Lung (tissue), 12 donors: ENCODE data around the gene RGS9BP. TPM values are rescaled to one million over a fixed set of nuclear protein-coding genes. Genes with fewer than 3 reads are reported as not detected.

ENCODE experiments used
- ATAC-seq: fragments of 200-7000 bp; cut with Tn5 transposase; one replicate; pipeline ENCODE4 v1.9.1; 2020; ENCODE audit warnings: moderate number of reproducible peaks; ENCODE audit not compliant: insufficient read depth, low FRiP score
- DNase-seq, 3 donors: peaks; one replicate each; pipeline ENCODE4 v3.0.0-alpha.2; 2013 to 2017
- H3K27ac ChIP-seq, 2 donors: one replicate each; pipeline ENCODE4 v1.5.1; 2013; ENCODE audit warnings: mild to moderate bottlenecking in 2 of 2, moderate library complexity in 2 of 2, control low read depth in 1 of 2, inconsistent platforms in 1 of 2, low read depth in 1 of 2, low read length in 1 of 2
- H3K27me3 ChIP-seq, 3 donors: one replicate each; pipeline ENCODE4 v1.5.1; 2013; ENCODE audit warnings: low read length in 2 of 3; ENCODE audit not compliant: control insufficient read depth in 3 of 3, insufficient read depth in 3 of 3
- H3K36me3 ChIP-seq, 4 donors: one replicate each; pipeline ENCODE4 v1.5.1; 2013; ENCODE audit warnings: low read length in 4 of 4, mild to moderate bottlenecking in 1 of 4, moderate library complexity in 1 of 4; ENCODE audit not compliant: control insufficient read depth in 4 of 4, insufficient read depth in 4 of 4
- H3K4me1 ChIP-seq, 5 donors: one replicate each; pipeline ENCODE4 v1.5.1; 2013; ENCODE audit warnings: low read length in 5 of 5, mild to moderate bottlenecking in 2 of 5, moderate library complexity in 1 of 5; ENCODE audit not compliant: control insufficient read depth in 5 of 5, insufficient read depth in 5 of 5
- H3K4me3 ChIP-seq: one replicate; pipeline ENCODE4 v1.5.1; 2013; ENCODE audit warnings: mild to moderate bottlenecking, control low read depth, moderate library complexity
- H3K9ac ChIP-seq, 2 donors: one replicate each; pipeline ENCODE4 v1.5.1; 2013; ENCODE audit warnings: low read length in 2 of 2, control low read depth in 1 of 2; ENCODE audit not compliant: insufficient read depth in 1 of 2
- H3K9me3 ChIP-seq, 4 donors: one replicate each; pipeline ENCODE4 v1.5.1; 2013; ENCODE audit warnings: low read length in 3 of 4, mild to moderate bottlenecking in 1 of 4, moderate library complexity in 1 of 4; ENCODE audit not compliant: control insufficient read depth in 4 of 4, insufficient read depth in 3 of 4
- CTCF ChIP-seq: IDR thresholded peaks from 2 replicates; pipeline ENCODE4 v1.5.1; 2012; ENCODE audit warnings: mild to moderate bottlenecking; ENCODE audit errors: control extremely low read depth, extremely low read depth
- WGBS, 2 donors: extraction: QIAGEN DNeasy Blood & Tissue Kit; methylation state at CpG; one replicate each; pipeline ENCODE4 v1.1.7; 2013; 5-methylcytosine and 5-hydroxymethylcytosine counted together
- polyA plus RNA-seq, 2 donors: library from polyadenylated mRNA; stranded (reverse); fragments of 200-250 nt; gene quantifications; one replicate each; pipeline ENCODE4 v1.2.1, GENCODE V29; 2013
- total RNA-seq, 2 donors: library from RNA; depleted of rRNA in 1 of 2; stranded (reverse); fragments of >200 nt in 1 of 2; gene quantifications; one replicate each; pipeline ENCODE4 v1.2.1, GENCODE V29; 2014 to 2021
- donor health status: control.
- donor health status: control.
- donor health status: Bipolar disorder and iron deficiency.
- donor health status: healthy.
- donor health status: DM: yes; HTN: yes; CAD: no.

Gene RGS9BP
- total and polyA plus RNA-seq, 4 donors = 0.14 to 1.6 (median 0.74) TPM

GRCh38 chr19:32671883-32672593, 3.6 kb upstream of the RGS9BP start:
- Histone ChIP-seq H3K4me3 (no peak overlapping the region), H3K27ac (no peak overlapping the region), H3K9me3 (peaks cover 0 to 2% (median 0%) of the 10 kb centered on the region in 4 donors), H3K9ac (no peak overlapping the region), H3K36me3 (peaks cover 0 to 2% (median under 1%) of the 10 kb centered on the region in 4 donors), H3K27me3 (peaks cover 0 to 8% (median 6%) of the 10 kb centered on the region in 3 donors), H3K4me1 (peaks cover 0 to 23% (median 1%) of the 10 kb centered on the region in 5 donors)
- no peak for DNase-seq
- WGBS, 2 donors = 51 to 59% methylated on average over 14 of the region's 14 CpGs
- no peak for ATAC-seq
- TF ChIP-seq CTCF = no peak

- Histone ChIP-seq H3K4me1 (peaks cover 0 to 23% (median 0%) of the 10 kb centered on the region in 5 donors), H3K27ac (no peak overlapping the region), H3K27me3 (peaks cover 0 to 13% (median 13%) of the 10 kb centered on the region in 3 donors), H3K9me3 (peaks cover 0 to 2% (median 0%) of the 10 kb centered on the region in 4 donors), H3K36me3 (no peaks in the 10 kb centered on the region), H3K4me3 (no peak overlapping the region), H3K9ac (no peak overlapping the region)
- DNase-seq (no peak), ATAC-seq (no peak)
- TF ChIP-seq CTCF = no peak
- 57 to 87% methylated on average over 3 of the region's 3 CpGs for WGBS, 2 donors
These were observed 2.8 kb upstream of the RGS9BP start for GRCh38 chr19:32672841-32673240.

GRCh38 chr19:32673573-32673972, 2.1 kb upstream of the RGS9BP start:
- 85 to 88% methylated on average over 10 of the region's 10 CpGs for WGBS, 2 donors
- Histone ChIP-seq H3K36me3 (no peaks in the 10 kb centered on the region), H3K27ac (no peak overlapping the region), H3K9ac (no peak overlapping the region), H3K9me3 (peaks cover 0 to 2% (median 0%) of the 10 kb centered on the region in 4 donors), H3K4me3 (no peak overlapping the region), H3K4me1 (peaks cover 0 to 23% (median 0%) of the 10 kb centered on the region in 5 donors), H3K27me3 (peaks cover 0 to 18% (median 13%) of the 10 kb centered on the region in 3 donors)
- no peak for DNase-seq
- ATAC-seq = no peak
- no peak for TF ChIP-seq CTCF
